ENCODE measurements around the gene TACC2.

GRCh38 chr10:122132882-122133565 is 144.1 kb downstream of the TACC2 start:
- TF ChIP-seq CTCF (conservative IDR thresholded peaks at IDR 0.05) = no peak
- TF ChIP-seq ZFX (IDR thresholded peaks at IDR 0.05) = no peak
